OCI-LY7 (cell line): ENCODE results near the gene ZDHHC8.

Experiments
- EZH2phosphoT487 ChIP-seq: fragments of 200-600 bp; sonication (generic); IDR thresholded peaks from 2 replicates; pipeline ENCODE4 v1.6.1; 2018; ENCODE audit warnings: low read depth, borderline replicate concordance, mild to moderate bottlenecking, mixed run types, antibody characterized with exemption, low read length, moderate library complexity, mixed read lengths
- TF ChIP-seq, protein P1 (sequence below): fragments of 200-600 bp; sonication (generic); conservative IDR thresholded peaks from 2 replicates; pipeline ENCODE4 v1.5.1; 2014; ENCODE audit warnings: mild to moderate bottlenecking, antibody characterized with exemption, low read length, moderate library complexity, mixed read lengths

DNA sequence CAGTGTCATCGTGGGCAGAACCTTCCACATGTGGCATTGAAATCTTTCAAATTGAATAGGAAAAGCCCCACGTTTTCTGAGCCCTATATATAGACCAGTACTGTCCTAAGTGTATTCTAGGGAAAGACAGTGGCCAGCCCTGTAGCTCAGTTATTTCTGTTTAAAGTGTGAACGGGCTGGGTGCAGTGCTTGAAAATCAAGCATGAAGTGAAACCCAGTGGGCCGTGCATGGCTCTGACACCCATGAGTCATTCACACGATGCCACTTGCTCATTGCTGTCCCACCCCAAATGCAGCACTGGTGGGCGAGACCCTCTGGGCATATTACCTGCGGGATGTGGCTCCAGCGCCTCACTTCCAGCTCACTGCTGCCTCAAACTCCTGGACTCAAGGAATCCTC is 49.0 kb downstream of the ZDHHC8 start:
- TF ChIP-seq, protein P1, sequence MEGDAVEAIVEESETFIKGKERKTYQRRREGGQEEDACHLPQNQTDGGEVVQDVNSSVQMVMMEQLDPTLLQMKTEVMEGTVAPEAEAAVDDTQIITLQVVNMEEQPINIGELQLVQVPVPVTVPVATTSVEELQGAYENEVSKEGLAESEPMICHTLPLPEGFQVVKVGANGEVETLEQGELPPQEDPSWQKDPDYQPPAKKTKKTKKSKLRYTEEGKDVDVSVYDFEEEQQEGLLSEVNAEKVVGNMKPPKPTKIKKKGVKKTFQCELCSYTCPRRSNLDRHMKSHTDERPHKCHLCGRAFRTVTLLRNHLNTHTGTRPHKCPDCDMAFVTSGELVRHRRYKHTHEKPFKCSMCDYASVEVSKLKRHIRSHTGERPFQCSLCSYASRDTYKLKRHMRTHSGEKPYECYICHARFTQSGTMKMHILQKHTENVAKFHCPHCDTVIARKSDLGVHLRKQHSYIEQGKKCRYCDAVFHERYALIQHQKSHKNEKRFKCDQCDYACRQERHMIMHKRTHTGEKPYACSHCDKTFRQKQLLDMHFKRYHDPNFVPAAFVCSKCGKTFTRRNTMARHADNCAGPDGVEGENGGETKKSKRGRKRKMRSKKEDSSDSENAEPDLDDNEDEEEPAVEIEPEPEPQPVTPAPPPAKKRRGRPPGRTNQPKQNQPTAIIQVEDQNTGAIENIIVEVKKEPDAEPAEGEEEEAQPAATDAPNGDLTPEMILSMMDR, result no peak
- TF ChIP-seq EZH2phosphoT487, result no peak
